ENCODE data around the gene PBLD.

DNA sequence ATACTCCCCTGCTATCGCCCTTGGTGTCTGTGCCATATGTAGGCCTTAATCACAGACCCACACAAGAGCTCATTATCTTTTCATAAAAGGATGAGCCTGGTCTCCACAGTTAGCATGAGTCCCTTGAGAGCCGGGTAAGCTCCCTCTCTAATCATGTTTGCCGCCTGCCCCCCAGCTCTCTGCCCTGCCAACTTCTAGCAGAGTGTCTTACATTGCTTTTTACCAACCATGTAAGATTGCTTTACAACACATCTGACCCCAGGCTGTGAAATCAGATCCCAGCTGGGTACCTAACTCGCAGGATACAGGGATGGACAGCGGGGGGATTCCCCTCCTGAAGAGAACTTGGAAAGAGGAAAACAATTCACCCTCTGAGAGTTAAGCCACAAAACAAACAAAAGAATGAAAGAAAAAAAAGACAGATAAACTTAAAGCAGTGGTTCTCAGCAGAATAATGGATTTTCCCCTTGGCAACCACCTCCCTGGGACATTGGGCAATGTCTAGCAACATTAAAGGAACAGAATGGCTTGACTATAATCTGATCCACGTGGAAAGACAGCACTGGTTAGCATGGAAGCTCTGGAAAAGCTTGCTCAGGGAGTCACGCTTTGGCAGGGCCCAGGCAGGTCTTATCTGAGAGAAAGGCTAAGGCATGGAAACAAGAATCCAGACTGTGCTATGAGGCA is 61.4 kb downstream of the PBLD start:
- TF ChIP-seq, protein P1, sequence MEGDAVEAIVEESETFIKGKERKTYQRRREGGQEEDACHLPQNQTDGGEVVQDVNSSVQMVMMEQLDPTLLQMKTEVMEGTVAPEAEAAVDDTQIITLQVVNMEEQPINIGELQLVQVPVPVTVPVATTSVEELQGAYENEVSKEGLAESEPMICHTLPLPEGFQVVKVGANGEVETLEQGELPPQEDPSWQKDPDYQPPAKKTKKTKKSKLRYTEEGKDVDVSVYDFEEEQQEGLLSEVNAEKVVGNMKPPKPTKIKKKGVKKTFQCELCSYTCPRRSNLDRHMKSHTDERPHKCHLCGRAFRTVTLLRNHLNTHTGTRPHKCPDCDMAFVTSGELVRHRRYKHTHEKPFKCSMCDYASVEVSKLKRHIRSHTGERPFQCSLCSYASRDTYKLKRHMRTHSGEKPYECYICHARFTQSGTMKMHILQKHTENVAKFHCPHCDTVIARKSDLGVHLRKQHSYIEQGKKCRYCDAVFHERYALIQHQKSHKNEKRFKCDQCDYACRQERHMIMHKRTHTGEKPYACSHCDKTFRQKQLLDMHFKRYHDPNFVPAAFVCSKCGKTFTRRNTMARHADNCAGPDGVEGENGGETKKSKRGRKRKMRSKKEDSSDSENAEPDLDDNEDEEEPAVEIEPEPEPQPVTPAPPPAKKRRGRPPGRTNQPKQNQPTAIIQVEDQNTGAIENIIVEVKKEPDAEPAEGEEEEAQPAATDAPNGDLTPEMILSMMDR (conservative IDR thresholded peaks at IDR 0.05; ENCODE audit: low read depth, low read length): no peak
- no peak for TF ChIP-seq EZH2 (IDR thresholded peaks at IDR 0.05; ENCODE audit: borderline replicate concordance, low read depth, low read length, poor library complexity, severe bottlenecking)

Measured in A673 (cell line).